K562 (cell line): ENCODE data around the gene PM20D1. TPM values are rescaled to one million over a fixed set of nuclear protein-coding genes. Genes with fewer than 3 reads are reported as not detected.

Experiments
- ATAC-seq: fragments of 200-7000 bp; cut with Tn5 transposase; 3 replicates; pipeline ENCODE4 v1.9.1; 2020; ENCODE audit warnings: moderate library complexity
- BruUV-seq: library from RNA; stranded (reverse); fragments of 400-500 nt; replicated peaks from 2 replicates; lab custom pipeline; 2021; lab: Mats Ljungman, UMichigan
- CTCF ChIA-PET: fragments of 300-600 bp; formaldehyde crosslinking; extraction: SDS; loops from one replicate; lab custom pipeline; 2021; ENCODE audit warnings: low intra/inter-chr PET ratio; lab: Yijun Ruan, JAX
- POLR2A ChIA-PET: fragments of 300-600, 350-650 bp; sonication (Branson Sonifier 250); formaldehyde crosslinking; extraction: SDS; loops from one replicate; lab custom pipeline; 2021; ENCODE audit warnings: antibody characterized with exemption, inconsistent platforms; lab: Yijun Ruan, JAX
- DNase-seq, 4 experiments: peaks; one replicate each; pipeline versions ENCODE4 v3.0.0 to v3.0.0-alpha.2; 2011 to 2018; ENCODE audit warnings: low spot score in 3 of 4, mixed read lengths in 3 of 4; ENCODE audit errors: extremely low read depth in 1 of 4
- FAIRE-seq: peaks from 2 replicates; lab custom pipeline; 2011; peaks lifted over from hg19 to GRCh38; lab: Jason Lieb, UNC
- H2AFZ ChIP-seq: 2 replicates; pipeline ENCODE4 v1.6.0; 2011; ENCODE audit warnings: low read depth, low read length, control low read depth, inconsistent platforms
- H3K27ac ChIP-seq: fragments of 200-600 bp; 3 replicates; pipeline ENCODE4 v1.8.0; 2011; ENCODE audit warnings: low read depth, mild to moderate bottlenecking, control low read depth, inconsistent platforms, low read length, moderate library complexity, mixed read lengths; ENCODE audit errors: extremely low read depth
- H3K27me3 ChIP-seq, 2 experiments: fragments of 300-600 bp in 1 of 2; 2 replicates in 1 of 2; 3 replicates in 1 of 2; pipeline versions ENCODE4 v1.6.0 to v1.8.0; 2011; ENCODE audit warnings: inconsistent platforms in 2 of 2, low read length in 2 of 2, mild to moderate bottlenecking in 1 of 2, mixed read lengths in 1 of 2, moderate library complexity in 1 of 2; ENCODE audit not compliant: control insufficient read depth in 2 of 2, insufficient read depth in 2 of 2
- H3K36me3 ChIP-seq: fragments of 300-600 bp; 3 replicates; pipeline ENCODE4 v1.8.0; 2011; ENCODE audit warnings: mild to moderate bottlenecking, low read length, inconsistent platforms; ENCODE audit not compliant: control insufficient read depth, insufficient read depth
- H3K4me1 ChIP-seq, 2 experiments: fragments of 200-600 bp in 1 of 2; replicated peaks in 1 of 2; 2 replicates in 1 of 2; 3 replicates in 1 of 2; pipeline versions ENCODE4 v1.5.1 to v1.8.0; 2011; ENCODE audit warnings: inconsistent platforms in 2 of 2, low read length in 2 of 2, mild to moderate bottlenecking in 1 of 2, mixed read lengths in 1 of 2, moderate library complexity in 1 of 2; ENCODE audit not compliant: control insufficient read depth in 2 of 2, insufficient read depth in 2 of 2
- H3K4me2 ChIP-seq: 2 replicates; pipeline ENCODE4 v1.6.1; 2011; ENCODE audit warnings: low read length, control low read depth, inconsistent platforms, mixed read lengths; ENCODE audit not compliant: insufficient read depth
- H3K4me3 ChIP-seq: fragments of 200-600 bp; sonication (generic), shearing (Covaris generic); 2 replicates; pipeline ENCODE4 v1.5.1; 2016; ENCODE audit warnings: control low read depth, inconsistent platforms
- H3K79me2 ChIP-seq: fragments of 200-600 bp; 3 replicates; pipeline ENCODE4 v1.8.0; 2011; ENCODE audit warnings: low read length, inconsistent platforms; ENCODE audit not compliant: control insufficient read depth, insufficient read depth
- H3K9ac ChIP-seq, 2 experiments: 2 replicates each; pipeline versions ENCODE4 v1.6.0 to v1.6.1; 2011; ENCODE audit warnings: low read depth in 2 of 2, low read length in 2 of 2, control low read depth in 1 of 2, inconsistent platforms in 1 of 2, mild to moderate bottlenecking in 1 of 2, mixed read lengths in 1 of 2; ENCODE audit not compliant: insufficient read depth in 1 of 2
- H3K9me1 ChIP-seq: one replicate; pipeline ENCODE4 v1.6.0; 2011; ENCODE audit warnings: inconsistent platforms, mild to moderate bottlenecking, low read length, moderate library complexity; ENCODE audit not compliant: control insufficient read depth, insufficient read depth
- H3K9me3 ChIP-seq: replicated peaks from 2 replicates; pipeline ENCODE4 v1.5.1; 2011; ENCODE audit warnings: low read depth, low read length, inconsistent platforms; ENCODE audit not compliant: control insufficient read depth, insufficient read depth
- H4K20me1 ChIP-seq: replicated peaks from 2 replicates; pipeline ENCODE4 v1.6.1; 2011; ENCODE audit warnings: low read length, inconsistent platforms, mixed read lengths; ENCODE audit not compliant: control insufficient read depth, insufficient read depth
- CTCF ChIP-seq, 3 experiments: IDR thresholded peaks in 2 of 3; conservative IDR thresholded peaks in 1 of 3; 2 replicates each; pipeline ENCODE4 v1.5.1; 2011 to 2012; ENCODE audit warnings: low read length in 3 of 3, mild to moderate bottlenecking in 3 of 3, control low read depth in 2 of 3, improper control_type of control experiment in 1 of 3, inconsistent platforms in 1 of 3, low read depth in 1 of 3, mixed read lengths in 1 of 3, moderate library complexity in 1 of 3; ENCODE audit not compliant: insufficient read depth in 2 of 3
- MAFF ChIP-seq: IDR thresholded peaks from 2 replicates; pipeline ENCODE4 v1.6.1; 2012; ENCODE audit warnings: low read length, improper control_type of control experiment
- NFIC ChIP-seq: fragments of 450-650 bp; IDR thresholded peaks from 2 replicates; pipeline ENCODE4 v1.6.1; 2017; ENCODE audit warnings: mild to moderate bottlenecking, inconsistent platforms
- SIRT6 ChIP-seq: IDR thresholded peaks from one replicate; pipeline ENCODE4 v1.6.1; 2012; ENCODE audit warnings: low read depth, mild to moderate bottlenecking, control low read depth, inconsistent platforms, low read length, moderate library complexity
- ZNF316 ChIP-seq: fragments of 450-650 bp; IDR thresholded peaks from 2 replicates; pipeline ENCODE4 v1.6.1; 2016
- ZZZ3 ChIP-seq: fragments of 450-650 bp; IDR thresholded peaks from 2 replicates; pipeline ENCODE4 v1.6.1; 2016; ENCODE audit warnings: antibody characterized with exemption, mild to moderate bottlenecking, moderate library complexity
- WGBS: fragments of 100-300 bp; shearing (Covaris generic); methylation state at CpG from one replicate; pipeline ENCODE4 v1.1.6; 2016; ENCODE audit warnings: low coverage, mixed read lengths; ENCODE audit not compliant: insufficient coverage; ENCODE audit errors: missing lambda C conversion rate; 5-methylcytosine and 5-hydroxymethylcytosine counted together
- in situ Hi-C: fragments of 300-500 bp; cut with MboI; formaldehyde crosslinking; loops from 4 replicates; pipeline ENCODE4 v1.15.0; 2018; ENCODE audit warnings: inconsistent platforms, mixed read lengths
- intact Hi-C: fragments of 100-400 bp; cut with micrococcal nuclease; formaldehyde crosslinking; loops from 2 replicates; pipeline ENCODE4 v1.14.2; 2022
- polyA plus RNA-seq, 8 experiments: library from polyadenylated mRNA; depleted of rRNA in 4 of 8; stranded (reverse) in 5 of 8; unstranded in 3 of 8; fragments of >200 nt; fragmentation: Nextera tagmentation in 2 of 8; fragmentation: Illumina TruSeq in 1 of 8; extraction: Ambion mirVana in 2 of 8; extraction: Trizol in 1 of 8; gene quantifications; 2 replicates each; pipeline versions ENCODE4 v1.2.1 to v1.2.3, GENCODE V29; 2011 to 2014; ENCODE audit warnings: inconsistent platforms in 1 of 8, missing spikeins in 1 of 8
- total RNA-seq, 7 experiments: library from RNA; depleted of rRNA in 6 of 7; stranded (reverse); fragments of >200 nt in 6 of 7; fragmentation: Illumina TruSeq in 2 of 7; extraction: Trizol in 2 of 7; gene quantifications; 2 replicates each; pipeline versions ENCODE4 v1.2.1 to v1.2.3, GENCODE V29; 2011 to 2021; ENCODE audit warnings: low replicate concordance in 1 of 7

PM20D1 gene
- total and polyA plus RNA-seq, 9 of the 15 experiments (the other 6 are each of a cell fraction or from before 2014, with no cell fraction given) = not detected

GRCh38 chr1:205824180-205824579, 25.8 kb downstream of the PM20D1 start:
- CTCF ChIA-PET = no interaction called here

More at GRCh38 chr1:205824180-205824579, 25.8 kb downstream of the PM20D1 start:
- H3K9ac ChIP-seq = no peak overlapping the region
- ATAC-seq (peak; percentile 80), FAIRE-seq (peak; percentile 51), DNase-seq (no peak)
- 5% methylated on average over 5 of the region's 5 CpGs for WGBS
- no peak overlapping the region for H2AFZ ChIP-seq
- no peaks in the 10 kb centered on the region for H3K79me2 ChIP-seq
- POLR2A ChIA-PET = interaction anchor here (0.7 to 1.4 kb wide), 4 partner anchors 8 to 26 kb away, joined by 3 to 4 read pairs (median 4); partner anchors contain the start of gene PM20D1
- no peak overlapping the region for H3K4me3 ChIP-seq
- no peaks in the 10 kb centered on the region for H3K36me3 ChIP-seq
- no peaks in the 10 kb centered on the region for H3K4me1 ChIP-seq
- H3K27me3 ChIP-seq = peaks cover 30% of the 10 kb centered on the region in 2 experiments; a peak in 4 of 5 replicates
- intact Hi-C loops (no loop called here), in situ Hi-C loops (no loop called here)
- no peaks in the 10 kb centered on the region for H4K20me1 ChIP-seq
- TF ChIP-seq CTCF (IDR thresholded peaks at IDR 0.05 in 2 of 3, conservative IDR thresholded peaks at IDR 0.05 in 1 of 3; ENCODE audit: insufficient read depth in 2 of 3, low read depth in 1 of 3, low read length in 3 of 3) = peak in 1 of 3 experiments; percentile 27; a peak in 2 of 6 replicates
- no peak for TF ChIP-seq SIRT6
- TF ChIP-seq ZZZ3 = no peak
- no peak for TF ChIP-seq MAFF
- TF ChIP-seq ZNF316 = 0 out of 2 replicates have a peak, but pooled peaks have one; percentile 14
- no peak for TF ChIP-seq NFIC
- BruUV-seq = no TSS peak
- H3K27ac ChIP-seq = no peak overlapping the region
- H3K4me2 ChIP-seq = no peak overlapping the region
- no peaks in the 10 kb centered on the region for H3K9me3 ChIP-seq
- no peaks in the 10 kb centered on the region for H3K9me1 ChIP-seq
